Medulla oblongata (tissue), 1 donor: ENCODE measurements around the gene FNDC3B.
A peak's percentile ranks its signal among the peaks of the same experiment; 100 is the strongest.

Source experiments
- DNase-seq: peaks from one replicate; pipeline ENCODE4 v3.0.0-alpha.2; 2015; ENCODE audit errors: extremely low spot score

The FNDC3B gene

DNA sequence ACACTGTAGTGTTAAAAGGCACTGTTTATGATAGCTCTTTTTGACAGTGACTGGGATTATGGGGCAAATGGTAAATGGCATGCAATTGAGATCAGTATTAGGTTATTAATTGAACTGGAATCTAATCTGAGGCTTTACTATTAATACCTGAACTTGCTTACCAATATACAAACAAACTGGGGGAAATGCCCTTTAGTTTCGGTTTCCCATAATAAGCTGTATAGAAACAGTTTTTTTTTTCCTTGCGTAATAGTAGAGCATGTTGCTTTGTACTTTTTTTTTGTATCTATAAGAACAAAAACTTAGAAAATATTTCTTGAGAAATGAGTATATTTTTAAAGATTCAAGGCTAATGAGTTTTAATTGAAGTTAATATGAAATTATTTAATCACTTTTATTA, 95.0 kb downstream of the FNDC3B start:
- no peak for DNase-seq

DNA sequence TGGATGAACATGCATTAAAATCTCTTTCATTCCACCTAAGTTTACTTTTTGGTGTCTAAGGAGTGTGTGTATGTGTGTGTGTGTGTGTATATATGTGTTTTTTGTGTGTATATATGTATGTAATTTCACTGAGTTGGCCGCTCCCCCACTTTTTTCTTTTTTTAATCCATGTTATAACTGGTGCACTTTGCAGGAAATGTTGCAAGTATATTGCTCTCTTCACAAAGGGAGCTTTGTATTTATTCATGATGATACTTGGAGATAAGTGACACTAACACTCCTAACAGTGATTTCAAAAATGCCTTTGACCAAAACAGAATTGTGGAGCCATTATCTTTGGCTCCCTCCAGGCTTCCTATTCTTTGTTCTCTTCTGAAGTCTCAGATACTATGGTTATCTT, 95.8 kb downstream of the FNDC3B start:
- no peak for DNase-seq

DNA sequence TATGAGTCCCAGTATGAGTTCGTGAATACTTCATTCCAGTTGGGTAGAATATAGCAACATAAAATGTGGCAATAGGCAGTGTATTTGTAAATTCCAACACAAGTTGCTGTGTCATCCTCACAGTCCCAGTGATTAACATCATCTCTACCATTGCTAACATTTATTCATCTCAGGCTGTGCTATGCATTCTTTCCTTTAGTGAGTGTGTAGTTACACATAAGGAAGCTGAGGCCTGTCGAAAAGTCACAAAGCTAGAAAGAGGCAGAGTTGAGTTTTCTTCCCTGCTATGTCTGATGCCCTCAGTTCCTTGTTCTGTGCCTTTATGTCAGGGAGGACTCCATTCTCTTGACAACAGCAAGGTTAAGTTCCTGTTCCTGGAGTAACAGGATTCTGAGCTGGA, 96.4 kb downstream of the FNDC3B start:
- DNase-seq = no peak

DNA sequence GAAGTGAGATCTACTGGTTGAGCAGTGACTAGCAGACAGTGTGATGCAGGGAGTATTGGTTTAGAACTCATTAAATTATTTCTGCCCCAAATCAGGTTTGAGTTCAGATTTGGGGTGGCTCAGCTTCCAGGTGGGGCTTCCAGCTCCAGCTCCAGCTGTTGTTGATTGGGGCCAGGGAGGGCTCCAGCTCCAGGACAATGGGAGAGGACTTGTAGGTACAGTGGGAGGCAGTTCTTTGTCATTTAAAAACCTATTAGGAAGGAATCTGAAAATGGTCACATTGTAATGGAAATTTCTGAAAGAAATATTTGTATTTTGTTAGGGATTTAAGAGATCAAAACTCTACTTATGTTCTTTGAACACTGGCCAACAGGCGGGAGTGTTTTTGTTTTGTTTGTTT, 97.0 kb downstream of the FNDC3B start:
- no peak for DNase-seq

DNA sequence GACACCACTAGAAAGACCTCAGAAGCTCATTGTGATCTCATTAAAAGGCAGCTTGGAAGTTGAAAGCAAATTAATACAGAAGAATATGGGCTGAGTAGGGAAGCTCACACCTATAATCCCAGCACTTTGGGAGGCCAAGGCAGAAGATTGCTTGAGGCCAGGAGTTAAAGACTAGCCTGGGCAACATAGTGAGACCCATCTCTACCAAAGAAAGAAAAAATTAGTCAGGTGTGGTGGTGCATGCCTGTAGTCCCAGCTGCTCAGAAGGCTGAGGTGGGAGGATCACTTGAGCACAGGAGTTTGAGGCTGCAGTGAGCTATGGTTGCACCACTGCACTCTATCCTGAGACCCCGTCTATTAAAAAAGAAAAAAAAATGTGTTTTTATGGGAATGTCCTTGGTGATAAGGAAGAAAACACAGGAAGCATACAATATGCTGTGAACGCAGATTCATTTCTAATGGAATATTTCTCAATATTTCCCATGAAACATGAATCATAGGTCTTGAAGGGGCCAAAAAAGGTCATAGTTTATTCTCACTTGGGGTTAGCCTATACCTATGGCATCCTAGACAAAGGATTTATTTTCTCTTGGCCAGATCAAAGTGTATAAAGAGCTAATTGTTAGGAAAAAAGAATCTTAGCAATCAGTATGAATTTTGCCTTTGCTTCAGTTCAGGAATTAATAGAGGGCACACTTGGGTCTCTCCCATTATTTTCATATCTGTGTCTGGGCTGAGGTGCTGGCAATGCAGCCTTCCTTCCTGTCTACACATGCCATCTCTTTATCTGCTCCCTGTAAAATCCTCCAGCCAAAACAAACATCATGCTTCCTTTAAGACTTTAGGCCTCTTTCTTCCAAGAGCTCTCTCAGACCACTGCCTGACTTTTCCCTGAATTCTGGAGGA, 98.2 kb downstream of the FNDC3B start:
- no peak for DNase-seq

DNA sequence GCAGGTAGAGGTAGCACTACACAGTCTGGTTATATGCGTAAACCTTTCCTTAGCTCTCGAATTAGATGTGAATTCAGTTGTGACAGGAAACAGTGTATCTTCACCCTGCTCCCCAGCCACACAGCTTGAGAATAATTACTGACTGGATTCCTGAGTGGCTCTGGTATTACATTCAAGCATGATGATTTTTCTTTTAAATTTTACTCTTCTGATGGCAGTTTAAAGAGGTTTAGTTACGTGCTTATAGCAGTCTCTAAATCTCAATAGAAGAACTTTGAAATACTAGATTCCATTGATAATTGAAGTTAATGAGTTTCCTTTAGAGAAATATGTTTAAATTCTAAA, 98.8 kb downstream of the FNDC3B start:
- DNase-seq = no peak

DNA sequence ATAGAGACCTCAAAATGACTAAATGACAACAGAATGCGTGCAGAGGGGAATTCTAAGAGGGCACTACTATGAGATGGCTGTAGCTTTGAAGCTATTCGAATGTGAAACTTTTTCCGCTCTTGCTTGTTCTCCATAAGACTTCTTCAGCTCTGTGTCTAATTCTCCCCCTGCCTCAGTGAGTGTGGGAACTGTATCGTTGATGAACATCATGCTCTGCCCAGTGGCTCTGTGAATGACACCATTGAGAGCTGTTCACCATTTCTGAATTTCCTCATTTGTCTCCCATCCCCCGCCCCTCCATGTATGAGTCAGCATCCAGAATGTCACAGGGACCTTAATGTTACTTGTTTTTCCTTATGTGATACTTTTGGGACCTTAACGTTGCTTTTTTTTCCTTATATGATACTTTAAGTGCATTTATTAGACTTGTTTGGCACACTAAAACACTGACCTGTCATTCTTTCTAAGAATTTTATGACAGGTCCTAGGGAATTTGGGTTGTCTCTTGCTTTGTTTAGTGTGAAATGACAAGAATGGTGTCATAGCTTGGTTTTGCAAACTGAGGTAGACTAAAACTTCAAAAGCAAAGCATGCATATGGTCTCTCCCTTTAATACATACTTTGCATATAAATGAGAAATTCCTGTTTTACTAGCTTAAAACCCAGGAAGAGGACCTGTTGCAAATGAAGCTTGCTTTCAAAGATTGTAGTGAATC, 99.6 kb downstream of the FNDC3B start:
- DNase-seq = peak; percentile 92

DNA sequence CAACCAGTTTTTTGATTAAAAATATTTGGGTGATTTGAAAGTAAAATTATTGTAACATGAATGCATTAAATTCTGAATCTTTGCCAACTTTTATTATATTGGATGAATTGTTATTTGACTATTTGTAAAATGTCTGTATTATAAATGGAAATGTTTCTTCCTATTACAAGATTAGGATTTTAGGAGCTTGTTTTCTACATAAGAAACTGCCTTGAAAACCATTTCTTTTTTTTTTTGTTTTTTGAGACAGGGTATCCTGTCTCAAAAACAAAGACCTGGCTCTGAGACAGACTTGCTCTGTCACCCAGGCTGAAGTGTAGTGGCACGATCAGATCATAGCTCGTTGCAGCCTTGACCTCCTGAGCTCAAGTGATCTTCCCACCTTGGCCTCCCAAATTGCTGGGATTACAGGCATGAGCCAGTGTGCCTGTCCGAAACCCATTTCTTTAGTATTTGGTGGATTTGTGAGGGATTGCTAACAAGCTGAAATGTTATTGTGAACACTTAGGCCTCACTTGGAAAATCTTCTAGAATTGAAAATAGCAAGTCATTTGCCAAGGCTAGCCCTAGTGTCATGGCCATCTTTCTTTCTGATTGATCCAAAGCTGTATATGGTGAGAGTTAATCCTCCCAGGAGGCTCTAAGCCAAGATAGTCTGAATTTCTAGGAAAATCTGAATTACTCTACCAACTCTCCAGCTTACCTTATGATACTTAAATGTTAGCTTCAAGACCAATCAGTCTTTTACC, 100.3 kb downstream of the FNDC3B start:
- DNase-seq = no peak

DNA sequence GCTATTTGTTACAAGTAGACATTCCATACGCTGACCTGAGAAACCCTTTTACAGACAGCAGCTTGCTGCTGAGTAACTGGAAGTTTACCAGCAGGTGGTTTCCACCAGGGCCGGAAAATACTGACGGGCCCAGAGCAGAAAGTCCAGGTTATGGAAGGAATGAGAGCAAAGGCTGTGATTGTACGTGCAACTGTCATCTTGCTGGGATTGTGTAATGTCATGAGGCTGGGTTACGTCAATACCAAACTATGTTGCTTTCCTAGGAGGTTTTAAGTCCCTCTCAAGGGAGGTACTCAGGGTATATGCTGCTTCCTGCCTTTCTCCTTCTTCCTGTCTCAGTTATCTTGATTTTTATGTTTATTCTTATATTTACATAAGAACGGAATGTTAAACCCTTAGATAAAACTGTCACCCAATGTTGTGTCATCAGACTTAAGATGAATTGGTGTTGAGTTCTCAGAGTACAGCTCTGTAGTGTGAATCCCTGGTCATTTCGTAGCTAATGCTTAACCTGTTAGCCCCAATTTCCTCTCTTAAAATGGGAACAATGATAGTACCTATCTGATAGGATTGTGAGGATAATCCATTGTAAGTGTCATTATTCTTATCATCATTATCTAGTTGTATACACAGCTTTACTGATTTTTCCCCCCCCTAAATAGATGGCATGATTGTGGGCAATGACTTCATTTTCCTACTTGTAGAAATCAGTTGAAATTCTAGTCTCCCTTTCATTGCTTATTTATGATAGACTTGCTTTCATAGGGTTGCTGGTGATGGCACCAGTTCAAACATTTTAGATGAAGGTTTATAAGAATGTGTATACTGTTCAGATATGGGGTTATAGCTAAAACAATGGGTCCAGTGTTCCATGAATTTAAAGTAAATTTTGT, 101.4 kb downstream of the FNDC3B start:
- DNase-seq = no peak

DNA sequence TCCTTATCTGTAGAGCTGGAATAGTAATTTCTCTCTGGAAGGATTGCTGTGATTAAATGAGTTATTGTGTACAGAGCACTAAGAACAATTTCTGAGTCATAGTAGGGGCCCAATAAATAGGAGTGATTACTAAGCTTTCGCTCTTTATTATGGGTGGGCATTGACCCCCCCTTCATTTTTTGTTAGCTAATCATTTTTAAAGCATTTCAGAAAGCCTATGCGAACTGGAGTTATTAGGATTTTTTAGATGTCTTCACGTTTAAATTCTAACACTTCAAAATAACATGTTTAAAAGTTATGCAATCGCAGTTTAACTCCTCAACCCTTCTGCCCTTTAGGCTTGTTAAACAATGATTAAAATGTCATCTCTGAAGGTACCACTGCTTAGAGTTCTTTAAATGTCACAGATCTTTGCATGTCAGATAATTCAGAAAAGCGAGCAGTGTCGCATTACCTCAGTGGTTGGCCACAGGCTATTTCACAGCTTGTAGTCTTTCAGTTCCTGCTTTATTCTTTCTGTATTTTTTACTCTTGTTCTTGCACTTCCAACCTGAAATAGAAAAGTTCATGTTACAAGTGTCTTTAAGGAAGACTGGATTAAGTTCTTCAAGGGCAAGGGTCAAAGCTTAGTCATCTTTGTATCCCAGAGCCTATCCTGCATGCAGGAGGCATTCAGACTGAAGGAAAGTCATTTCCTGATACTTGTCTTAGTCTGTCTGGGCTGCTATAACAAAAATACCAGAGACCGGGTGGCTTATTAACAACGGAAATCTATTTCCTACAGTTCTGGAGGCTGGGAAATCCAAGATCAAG, 102.9 kb downstream of the FNDC3B start:
- DNase-seq = no peak

DNA sequence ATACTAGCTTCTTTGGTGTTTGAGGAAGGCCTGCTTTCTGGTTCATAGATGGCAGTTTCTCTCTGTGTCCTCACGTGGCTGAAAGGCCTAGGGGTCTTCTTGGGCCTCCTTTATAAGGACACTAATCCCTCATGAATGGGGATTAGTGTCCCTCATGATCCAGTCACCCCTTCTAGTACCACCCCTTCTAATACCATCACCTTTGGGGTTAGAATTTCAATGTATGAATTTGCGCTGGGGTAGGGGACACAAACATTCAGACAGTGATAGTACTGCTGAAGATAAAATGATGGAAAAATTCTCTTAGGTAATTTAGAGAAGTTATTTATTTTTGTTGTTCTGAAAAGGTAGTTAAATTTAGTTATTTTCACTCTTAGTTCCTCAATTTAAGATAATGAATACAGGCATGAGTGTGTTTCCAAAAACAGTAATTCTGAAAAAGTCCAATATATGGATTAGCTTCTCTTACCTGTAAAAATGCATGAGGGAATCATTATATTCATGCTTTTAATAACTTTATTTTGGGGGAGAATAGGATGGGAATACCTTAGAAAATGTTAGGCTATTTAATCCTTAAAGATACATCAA, 103.6 kb downstream of the FNDC3B start:
- no peak for DNase-seq

DNA sequence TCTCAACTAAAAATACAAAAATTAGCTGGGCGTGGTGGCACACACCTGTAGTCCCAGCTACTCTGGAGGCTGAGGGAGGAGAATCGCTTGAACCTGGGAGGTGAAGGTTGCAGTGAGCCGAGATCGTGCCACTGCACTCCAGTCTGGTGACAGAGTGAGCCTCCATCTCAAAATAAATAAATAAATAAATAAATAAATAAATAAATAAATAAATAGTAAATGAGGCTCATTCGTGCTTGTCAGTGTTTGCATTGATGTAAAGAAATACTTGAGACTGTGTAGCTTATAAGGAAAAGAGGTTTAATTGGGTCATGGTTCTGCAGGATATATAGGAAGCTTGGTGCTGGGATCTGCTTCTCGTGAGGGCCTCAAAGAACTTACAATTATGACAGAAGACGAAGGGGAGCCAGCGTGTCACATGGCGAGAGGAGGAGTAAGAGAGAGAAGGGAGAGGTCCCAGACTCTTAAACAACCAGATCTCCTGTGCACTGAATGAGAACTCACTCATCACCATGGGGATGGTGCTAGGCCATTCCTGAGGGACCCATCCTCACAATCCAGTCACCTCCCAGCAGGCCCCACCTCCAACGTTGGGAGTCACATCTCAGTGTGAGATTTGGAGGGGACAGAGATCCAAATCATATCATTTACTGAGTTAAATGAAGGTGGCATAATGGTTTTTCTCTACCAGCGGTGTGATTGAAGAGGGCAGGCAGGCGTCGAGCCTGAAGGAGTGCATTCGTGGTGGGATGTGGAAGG, 104.5 kb downstream of the FNDC3B start:
- DNase-seq = no peak

DNA sequence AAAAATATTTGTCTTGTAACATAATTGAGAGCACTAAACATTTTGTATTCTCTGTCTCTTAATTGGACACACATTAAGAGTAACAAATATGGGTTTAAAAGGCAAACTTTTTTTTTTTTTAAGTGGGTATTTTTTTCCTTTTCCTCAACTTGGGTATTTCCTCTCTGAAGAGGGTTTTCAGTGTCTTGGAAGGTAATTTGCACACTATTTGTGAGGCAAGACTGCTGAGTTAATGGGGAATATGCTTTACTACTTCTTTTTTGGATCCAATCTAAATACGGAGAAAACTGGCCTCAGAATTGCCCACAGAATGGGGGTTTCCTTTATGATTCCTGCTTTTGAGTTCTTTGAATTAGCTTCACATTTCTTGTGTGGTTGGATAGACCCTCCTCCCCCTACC, 105.2 kb downstream of the FNDC3B start:
- DNase-seq = no peak

DNA sequence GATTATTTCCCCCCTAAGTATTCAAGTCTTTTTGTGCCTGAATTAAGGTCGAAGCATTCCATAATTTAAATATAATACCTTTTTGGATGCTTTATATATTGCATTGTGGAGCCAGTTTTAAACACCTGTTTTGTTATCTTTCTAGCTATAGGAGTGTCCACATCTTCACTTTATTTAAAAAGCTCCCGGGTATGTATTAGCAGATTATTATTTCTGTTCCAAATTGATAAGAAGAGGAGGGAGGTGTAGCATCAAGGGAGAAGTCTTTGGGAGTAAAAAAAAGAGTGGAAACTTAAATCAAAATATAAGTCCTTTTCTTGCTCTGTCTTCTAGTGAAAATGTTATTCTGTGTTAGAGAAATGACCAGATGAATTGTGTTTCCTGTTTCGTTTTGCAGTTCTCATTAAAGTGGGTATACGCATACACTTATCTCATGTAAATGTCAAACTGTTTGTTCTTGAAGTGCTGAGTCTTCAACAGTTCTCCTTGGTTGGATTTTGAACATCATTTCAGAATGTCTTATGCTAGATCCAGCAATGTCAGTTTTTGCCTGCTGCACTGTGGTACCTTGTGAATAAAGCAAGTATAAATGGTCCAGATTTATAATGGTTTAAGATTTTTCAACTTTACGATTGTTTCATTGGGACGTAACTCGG, 105.8 kb downstream of the FNDC3B start:
- no peak for DNase-seq

DNA sequence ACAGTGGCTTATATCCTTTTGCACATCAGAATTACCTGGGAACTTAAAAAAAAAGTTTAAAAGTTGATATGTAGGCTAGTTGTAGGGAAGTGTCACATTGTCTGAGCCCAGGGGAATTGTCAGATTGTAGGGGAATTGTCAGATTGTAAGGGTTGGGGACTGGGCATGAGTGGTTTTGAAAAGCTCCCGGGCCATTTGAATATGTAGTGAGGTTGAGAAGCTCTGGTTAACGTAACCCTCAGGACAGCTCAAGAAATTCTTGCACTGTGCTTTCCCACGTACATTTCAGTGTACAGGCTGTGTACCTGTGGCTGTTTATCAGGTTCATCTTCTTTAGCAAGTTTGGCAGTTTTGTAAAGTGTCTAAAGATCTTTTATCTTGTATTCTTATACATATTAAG, 107.0 kb downstream of the FNDC3B start:
- no peak for DNase-seq

DNA sequence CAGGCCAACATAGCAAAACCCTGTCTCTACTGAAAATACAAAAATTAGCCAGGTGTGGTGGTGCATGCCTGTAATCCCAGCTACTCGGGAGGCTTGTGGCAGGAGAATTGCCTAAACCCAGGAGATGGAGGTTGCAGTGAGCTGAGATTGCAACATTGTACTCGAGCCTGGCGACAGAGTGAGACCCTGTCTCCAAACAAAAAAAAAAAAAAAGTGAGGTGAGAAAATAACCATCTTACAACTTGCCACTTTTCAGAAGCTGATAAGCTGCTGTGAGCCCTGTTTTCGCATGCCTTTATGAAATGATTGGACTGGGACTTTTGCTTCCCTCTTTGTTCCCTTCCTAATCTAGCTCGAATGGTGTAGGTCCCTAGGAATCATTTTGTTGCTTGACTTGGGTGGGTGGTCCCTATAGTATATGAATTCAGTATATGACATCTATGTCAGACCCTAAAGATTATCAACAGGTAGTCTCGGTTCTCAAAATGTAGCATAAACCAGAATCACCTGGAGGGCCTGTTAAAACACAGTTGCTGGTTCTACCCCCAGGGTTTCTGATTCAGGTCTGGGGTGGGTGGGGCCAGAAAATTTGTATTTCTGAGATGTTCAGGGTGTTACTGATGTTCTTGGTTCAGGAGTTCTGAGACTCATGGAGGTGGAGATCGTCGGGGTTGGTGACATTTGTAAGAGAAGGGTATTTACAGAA, 107.9 kb downstream of the FNDC3B start:
- no peak for DNase-seq

DNA sequence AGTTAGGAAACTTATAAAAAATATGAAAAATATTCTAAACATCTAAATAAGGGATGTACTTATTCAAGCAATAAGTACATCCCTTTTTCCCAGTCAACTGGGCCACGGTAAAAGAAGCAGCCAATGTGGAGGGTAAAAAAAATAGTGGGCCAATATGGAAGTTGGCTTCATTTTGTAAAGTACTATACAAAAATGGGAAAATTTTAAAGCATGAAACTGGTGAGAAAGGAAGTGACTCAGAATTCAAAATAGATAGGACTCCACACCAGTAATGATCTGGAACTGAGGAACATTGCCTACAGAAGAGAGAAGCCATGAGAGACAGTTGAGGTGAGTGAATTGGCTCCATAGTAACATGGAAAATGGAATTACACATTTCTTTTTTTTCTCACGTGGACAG, 108.9 kb downstream of the FNDC3B start:
- DNase-seq = no peak
